ENCODE results near the gene TJP3. TPM values are rescaled to one million over a fixed set of nuclear protein-coding genes. Genes with fewer than 3 reads are reported as not detected.

TJP3 gene
- total and polyA plus RNA-seq, 10 of the 15 experiments (the other 5 are each of a cell fraction or from before 2014, with no cell fraction given) = 0.04 to 1.2 (median 0.29) TPM; not detected in 6

DNA sequence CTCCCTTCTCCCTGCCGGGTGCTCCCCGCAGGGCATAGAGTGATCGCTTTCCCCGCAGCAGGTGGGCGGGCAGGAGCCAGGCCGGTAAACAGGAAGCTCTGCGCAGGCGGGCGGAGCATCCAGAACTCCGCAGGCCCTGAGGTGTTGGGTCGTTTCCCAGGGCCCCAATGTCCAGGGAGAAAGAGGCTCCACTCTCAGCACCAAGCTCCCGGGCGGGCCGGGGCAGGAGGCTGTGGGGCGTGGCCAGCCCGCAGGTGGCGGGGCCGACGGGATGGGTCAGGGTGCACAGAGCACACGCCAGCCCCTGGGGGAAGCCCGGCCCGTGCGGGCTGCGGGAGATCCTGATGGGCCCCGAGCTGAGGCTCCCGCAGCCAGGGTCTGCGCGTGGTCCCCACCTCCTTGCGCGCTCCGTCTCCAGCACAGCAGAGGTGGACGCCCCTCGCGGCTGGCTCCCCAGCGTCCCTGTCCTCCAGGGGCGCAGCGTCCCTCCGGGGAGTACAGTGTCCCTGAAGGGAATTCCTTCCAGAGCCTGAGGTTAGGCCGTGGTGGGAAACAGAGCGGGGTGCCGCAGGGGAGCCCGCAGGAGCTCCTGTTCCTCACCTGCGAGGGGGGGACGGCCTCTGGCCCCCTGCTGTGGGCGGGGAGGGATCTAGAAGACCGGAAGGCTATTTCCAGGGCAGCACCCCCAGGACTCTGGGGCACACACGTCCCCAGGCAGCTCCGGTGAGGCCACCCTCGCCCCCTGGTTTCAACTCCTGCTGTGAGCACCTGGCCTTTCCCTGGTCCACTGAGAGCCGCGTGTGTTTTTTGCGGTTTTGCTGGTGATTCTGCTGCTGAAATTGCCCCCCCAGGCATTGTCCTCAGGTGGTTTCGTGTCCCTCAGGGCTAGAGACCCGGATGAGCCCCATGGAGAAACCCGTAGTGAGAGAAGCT is 20.1 kb upstream of the TJP3 start (continued):
- no peak for TF ChIP-seq SUZ12 (IDR thresholded peaks at IDR 0.05; ENCODE audit: unreplicated experiment)
- TF ChIP-seq ASH2L (IDR thresholded peaks at IDR 0.05; ENCODE audit: borderline replicate concordance, low read depth) = no peak
- TF ChIP-seq, protein P1, sequence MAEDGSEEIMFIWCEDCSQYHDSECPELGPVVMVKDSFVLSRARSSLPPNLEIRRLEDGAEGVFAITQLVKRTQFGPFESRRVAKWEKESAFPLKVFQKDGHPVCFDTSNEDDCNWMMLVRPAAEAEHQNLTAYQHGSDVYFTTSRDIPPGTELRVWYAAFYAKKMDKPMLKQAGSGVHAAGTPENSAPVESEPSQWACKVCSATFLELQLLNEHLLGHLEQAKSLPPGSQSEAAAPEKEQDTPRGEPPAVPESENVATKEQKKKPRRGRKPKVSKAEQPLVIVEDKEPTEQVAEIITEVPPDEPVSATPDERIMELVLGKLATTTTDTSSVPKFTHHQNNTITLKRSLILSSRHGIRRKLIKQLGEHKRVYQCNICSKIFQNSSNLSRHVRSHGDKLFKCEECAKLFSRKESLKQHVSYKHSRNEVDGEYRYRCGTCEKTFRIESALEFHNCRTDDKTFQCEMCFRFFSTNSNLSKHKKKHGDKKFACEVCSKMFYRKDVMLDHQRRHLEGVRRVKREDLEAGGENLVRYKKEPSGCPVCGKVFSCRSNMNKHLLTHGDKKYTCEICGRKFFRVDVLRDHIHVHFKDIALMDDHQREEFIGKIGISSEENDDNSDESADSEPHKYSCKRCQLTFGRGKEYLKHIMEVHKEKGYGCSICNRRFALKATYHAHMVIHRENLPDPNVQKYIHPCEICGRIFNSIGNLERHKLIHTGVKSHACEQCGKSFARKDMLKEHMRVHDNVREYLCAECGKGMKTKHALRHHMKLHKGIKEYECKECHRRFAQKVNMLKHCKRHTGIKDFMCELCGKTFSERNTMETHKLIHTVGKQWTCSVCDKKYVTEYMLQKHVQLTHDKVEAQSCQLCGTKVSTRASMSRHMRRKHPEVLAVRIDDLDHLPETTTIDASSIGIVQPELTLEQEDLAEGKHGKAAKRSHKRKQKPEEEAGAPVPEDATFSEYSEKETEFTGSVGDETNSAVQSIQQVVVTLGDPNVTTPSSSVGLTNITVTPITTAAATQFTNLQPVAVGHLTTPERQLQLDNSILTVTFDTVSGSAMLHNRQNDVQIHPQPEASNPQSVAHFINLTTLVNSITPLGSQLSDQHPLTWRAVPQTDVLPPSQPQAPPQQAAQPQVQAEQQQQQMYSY (CRISPR knock-in tag; IDR thresholded peaks at IDR 0.05) = no peak
- TF ChIP-seq, protein P2, sequence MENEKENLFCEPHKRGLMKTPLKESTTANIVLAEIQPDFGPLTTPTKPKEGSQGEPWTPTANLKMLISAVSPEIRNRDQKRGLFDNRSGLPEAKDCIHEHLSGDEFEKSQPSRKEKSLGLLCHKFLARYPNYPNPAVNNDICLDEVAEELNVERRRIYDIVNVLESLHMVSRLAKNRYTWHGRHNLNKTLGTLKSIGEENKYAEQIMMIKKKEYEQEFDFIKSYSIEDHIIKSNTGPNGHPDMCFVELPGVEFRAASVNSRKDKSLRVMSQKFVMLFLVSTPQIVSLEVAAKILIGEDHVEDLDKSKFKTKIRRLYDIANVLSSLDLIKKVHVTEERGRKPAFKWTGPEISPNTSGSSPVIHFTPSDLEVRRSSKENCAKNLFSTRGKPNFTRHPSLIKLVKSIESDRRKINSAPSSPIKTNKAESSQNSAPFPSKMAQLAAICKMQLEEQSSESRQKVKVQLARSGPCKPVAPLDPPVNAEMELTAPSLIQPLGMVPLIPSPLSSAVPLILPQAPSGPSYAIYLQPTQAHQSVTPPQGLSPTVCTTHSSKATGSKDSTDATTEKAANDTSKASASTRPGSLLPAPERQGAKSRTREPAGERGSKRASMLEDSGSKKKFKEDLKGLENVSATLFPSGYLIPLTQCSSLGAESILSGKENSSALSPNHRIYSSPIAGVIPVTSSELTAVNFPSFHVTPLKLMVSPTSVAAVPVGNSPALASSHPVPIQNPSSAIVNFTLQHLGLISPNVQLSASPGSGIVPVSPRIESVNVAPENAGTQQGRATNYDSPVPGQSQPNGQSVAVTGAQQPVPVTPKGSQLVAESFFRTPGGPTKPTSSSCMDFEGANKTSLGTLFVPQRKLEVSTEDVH (IDR thresholded peaks at IDR 0.05; ENCODE audit: low read depth, partially characterized antibody) = no peak
- TF ChIP-seq POLR2A (IDR thresholded peaks at IDR 0.05; ENCODE audit: low read depth, low read length) = peak; percentile 50
- TF ChIP-seq EZH2 (IDR thresholded peaks at IDR 0.05; ENCODE audit: borderline replicate concordance, control insufficient read depth, low read depth, low read length) = no peak
- no peak for TF ChIP-seq MEF2A (IDR thresholded peaks at IDR 0.05; ENCODE audit: insufficient read depth, low read depth, low read length)
- no peak for TF ChIP-seq SP1 (IDR thresholded peaks at IDR 0.05; ENCODE audit: low read depth, low read length)
- no peak for TF ChIP-seq HCFC1 (IDR thresholded peaks at IDR 0.05; ENCODE audit: low read length)
- TF ChIP-seq, protein P3, sequence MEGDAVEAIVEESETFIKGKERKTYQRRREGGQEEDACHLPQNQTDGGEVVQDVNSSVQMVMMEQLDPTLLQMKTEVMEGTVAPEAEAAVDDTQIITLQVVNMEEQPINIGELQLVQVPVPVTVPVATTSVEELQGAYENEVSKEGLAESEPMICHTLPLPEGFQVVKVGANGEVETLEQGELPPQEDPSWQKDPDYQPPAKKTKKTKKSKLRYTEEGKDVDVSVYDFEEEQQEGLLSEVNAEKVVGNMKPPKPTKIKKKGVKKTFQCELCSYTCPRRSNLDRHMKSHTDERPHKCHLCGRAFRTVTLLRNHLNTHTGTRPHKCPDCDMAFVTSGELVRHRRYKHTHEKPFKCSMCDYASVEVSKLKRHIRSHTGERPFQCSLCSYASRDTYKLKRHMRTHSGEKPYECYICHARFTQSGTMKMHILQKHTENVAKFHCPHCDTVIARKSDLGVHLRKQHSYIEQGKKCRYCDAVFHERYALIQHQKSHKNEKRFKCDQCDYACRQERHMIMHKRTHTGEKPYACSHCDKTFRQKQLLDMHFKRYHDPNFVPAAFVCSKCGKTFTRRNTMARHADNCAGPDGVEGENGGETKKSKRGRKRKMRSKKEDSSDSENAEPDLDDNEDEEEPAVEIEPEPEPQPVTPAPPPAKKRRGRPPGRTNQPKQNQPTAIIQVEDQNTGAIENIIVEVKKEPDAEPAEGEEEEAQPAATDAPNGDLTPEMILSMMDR (IDR thresholded peaks at IDR 0.05 in 2 of 3, conservative IDR thresholded peaks at IDR 0.05 in 1 of 3; ENCODE audit: control insufficient read depth in 2 of 3, extremely low read depth in 1 of 3, insufficient read depth in 1 of 3, low read depth in 3 of 3, low read length in 3 of 3) = 0 out of 6 replicates have a peak, but pooled peaks of 1 of the 3 experiments have one; percentile 1
- TF ChIP-seq, protein P4, sequence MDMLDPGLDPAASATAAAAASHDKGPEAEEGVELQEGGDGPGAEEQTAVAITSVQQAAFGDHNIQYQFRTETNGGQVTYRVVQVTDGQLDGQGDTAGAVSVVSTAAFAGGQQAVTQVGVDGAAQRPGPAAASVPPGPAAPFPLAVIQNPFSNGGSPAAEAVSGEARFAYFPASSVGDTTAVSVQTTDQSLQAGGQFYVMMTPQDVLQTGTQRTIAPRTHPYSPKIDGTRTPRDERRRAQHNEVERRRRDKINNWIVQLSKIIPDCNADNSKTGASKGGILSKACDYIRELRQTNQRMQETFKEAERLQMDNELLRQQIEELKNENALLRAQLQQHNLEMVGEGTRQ (IDR thresholded peaks at IDR 0.05; ENCODE audit: borderline replicate concordance, low read depth, low read length) = no peak
- TF ChIP-seq, protein P5, sequence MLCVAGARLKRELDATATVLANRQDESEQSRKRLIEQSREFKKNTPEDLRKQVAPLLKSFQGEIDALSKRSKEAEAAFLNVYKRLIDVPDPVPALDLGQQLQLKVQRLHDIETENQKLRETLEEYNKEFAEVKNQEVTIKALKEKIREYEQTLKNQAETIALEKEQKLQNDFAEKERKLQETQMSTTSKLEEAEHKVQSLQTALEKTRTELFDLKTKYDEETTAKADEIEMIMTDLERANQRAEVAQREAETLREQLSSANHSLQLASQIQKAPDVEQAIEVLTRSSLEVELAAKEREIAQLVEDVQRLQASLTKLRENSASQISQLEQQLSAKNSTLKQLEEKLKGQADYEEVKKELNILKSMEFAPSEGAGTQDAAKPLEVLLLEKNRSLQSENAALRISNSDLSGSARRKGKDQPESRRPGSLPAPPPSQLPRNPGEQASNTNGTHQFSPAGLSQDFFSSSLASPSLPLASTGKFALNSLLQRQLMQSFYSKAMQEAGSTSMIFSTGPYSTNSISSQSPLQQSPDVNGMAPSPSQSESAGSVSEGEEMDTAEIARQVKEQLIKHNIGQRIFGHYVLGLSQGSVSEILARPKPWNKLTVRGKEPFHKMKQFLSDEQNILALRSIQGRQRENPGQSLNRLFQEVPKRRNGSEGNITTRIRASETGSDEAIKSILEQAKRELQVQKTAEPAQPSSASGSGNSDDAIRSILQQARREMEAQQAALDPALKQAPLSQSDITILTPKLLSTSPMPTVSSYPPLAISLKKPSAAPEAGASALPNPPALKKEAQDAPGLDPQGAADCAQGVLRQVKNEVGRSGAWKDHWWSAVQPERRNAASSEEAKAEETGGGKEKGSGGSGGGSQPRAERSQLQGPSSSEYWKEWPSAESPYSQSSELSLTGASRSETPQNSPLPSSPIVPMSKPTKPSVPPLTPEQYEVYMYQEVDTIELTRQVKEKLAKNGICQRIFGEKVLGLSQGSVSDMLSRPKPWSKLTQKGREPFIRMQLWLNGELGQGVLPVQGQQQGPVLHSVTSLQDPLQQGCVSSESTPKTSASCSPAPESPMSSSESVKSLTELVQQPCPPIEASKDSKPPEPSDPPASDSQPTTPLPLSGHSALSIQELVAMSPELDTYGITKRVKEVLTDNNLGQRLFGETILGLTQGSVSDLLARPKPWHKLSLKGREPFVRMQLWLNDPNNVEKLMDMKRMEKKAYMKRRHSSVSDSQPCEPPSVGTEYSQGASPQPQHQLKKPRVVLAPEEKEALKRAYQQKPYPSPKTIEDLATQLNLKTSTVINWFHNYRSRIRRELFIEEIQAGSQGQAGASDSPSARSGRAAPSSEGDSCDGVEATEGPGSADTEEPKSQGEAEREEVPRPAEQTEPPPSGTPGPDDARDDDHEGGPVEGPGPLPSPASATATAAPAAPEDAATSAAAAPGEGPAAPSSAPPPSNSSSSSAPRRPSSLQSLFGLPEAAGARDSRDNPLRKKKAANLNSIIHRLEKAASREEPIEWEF (IDR thresholded peaks at IDR 0.05; ENCODE audit: insufficient replicate concordance, low read depth, low read length) = no peak

All from GM12878 (cell line).